ENCODE measurements around the gene MAGEA9B.
"Not testable (repeated sequence)": the region's sequence is repeated elsewhere in the genome, so short reads cannot be mapped to it uniquely, and the experiment has no call there.

DNA sequence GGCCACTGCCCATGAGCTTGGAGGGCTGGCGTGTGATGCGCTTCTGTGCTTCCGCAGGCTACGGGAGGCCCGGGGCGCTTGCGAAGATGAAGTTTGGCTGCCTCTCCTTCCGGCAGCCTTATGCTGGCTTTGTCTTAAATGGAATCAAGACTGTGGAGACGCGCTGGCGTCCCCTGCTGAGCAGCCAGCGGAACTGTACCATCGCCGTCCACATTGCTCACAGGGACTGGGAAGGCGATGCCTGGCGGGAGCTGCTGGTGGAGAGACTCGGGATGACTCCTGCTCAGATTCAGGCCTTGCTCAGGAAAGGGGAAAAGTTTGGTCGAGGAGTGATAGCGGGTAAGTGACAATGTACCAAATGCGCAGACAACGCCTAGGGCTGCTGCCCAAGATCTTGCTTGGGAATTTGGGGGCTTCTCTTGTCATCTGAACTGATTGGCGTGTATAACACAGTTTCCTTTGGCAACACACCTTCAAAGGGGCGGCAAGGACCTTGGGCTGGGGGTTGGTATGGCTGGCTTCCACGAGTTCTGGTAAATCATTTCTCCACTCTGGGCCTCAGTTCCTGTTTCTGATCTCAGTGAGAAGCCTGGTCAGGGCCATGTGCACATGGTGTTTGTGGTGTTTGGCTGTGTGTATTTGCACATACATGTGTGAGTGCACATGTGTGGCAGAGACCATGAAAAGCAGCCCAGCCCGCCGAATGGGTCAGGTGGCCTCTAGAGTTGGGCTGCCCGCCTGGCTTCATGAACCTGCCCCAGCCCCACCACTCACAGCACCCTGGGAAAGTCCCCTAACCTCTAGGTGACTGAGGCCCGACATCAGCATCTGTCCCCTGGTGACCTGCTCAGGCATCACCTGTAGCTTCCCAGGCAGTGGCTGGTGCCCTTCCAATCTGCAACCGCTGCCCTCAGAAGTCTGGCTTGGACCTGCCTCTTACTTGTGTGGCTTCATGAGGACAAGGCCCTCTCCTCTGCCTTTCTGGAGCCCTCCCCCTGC is 41.4 kb downstream of the MAGEA9B start:
- TF ChIP-seq CTCF (IDR thresholded peaks at IDR 0.05; ENCODE audit: poor library complexity); EZH2phosphoT487 (IDR thresholded peaks at IDR 0.05; ENCODE audit: low read depth, severe bottlenecking, unreplicated experiment); EZH2 (IDR thresholded peaks at IDR 0.05; ENCODE audit: borderline replicate concordance): not testable (repeated sequence)

All from hepatocyte (in vitro differentiated cells).